GM18868 (cell line): ENCODE data around the gene SDF4.

ENCODE experiments used
- ATAC-seq: cut with Tn5 transposase; IDR thresholded peaks from one replicate; pipeline ENCODE4 v1.9.1; 2021; ENCODE audit warnings: mild to moderate bottlenecking, moderate library complexity; ENCODE audit not compliant: unreplicated experiment

Gene SDF4

GRCh38 chr1:1229770-1230169 is 2.0 kb downstream of the SDF4 start:
- no peak for ATAC-seq

GRCh38 chr1:1228596-1229321 is 3.0 kb downstream of the SDF4 start:
- ATAC-seq: no peak

- ATAC-seq: no peak
Measured at GRCh38 chr1:1228187-1228586, 3.6 kb downstream of the SDF4 start.

GRCh38 chr1:1227386-1227785 is 4.4 kb downstream of the SDF4 start:
- ATAC-seq: no peak

GRCh38 chr1:1226566-1227362 is 5.0 kb downstream of the SDF4 start:
- ATAC-seq: no peak

- ATAC-seq: no peak
Measured at GRCh38 chr1:1225913-1226312, 5.9 kb downstream of the SDF4 start.

GRCh38 chr1:1225238-1225845 is 6.5 kb downstream of the SDF4 start:
- no peak for ATAC-seq

- ATAC-seq: no peak
Measured at GRCh38 chr1:1223891-1224290, 7.9 kb downstream of the SDF4 start.

- ATAC-seq: no peak
Measured at GRCh38 chr1:1223321-1223720, 8.5 kb downstream of the SDF4 start.

- no peak for ATAC-seq
Measured at GRCh38 chr1:1222575-1223225, 9.1 kb downstream of the SDF4 start.

GRCh38 chr1:1221887-1222574 is 9.8 kb downstream of the SDF4 start:
- ATAC-seq: no peak

GRCh38 chr1:1220197-1220596 is 11.6 kb downstream of the SDF4 start:
- no peak for ATAC-seq

GRCh38 chr1:1219341-1219740 is 12.5 kb downstream of the SDF4 start:
- ATAC-seq: no peak

GRCh38 chr1:1218524-1219200 is 13.1 kb downstream of the SDF4 start:
- ATAC-seq: no peak

- ATAC-seq: no peak
Measured at GRCh38 chr1:1217621-1218523, 13.9 kb downstream of the SDF4 start.

- no peak for ATAC-seq
Measured at GRCh38 chr1:1216770-1217620, 14.8 kb downstream of the SDF4 start.

- ATAC-seq: no peak
Measured at GRCh38 chr1:1215881-1216605, 15.8 kb downstream of the SDF4 start.
